Astrocyte of the spinal cord (primary cell): Measurements from ENCODE around the gene TNFRSF13B.

Experiments used
- DNase-seq: peaks from one replicate; pipeline ENCODE4 v3.0.0; 2011; ENCODE audit warnings: low read depth, low spot score
- H3K4me3 ChIP-seq: 2 replicates; pipeline ENCODE4 v1.5.1; 2011; ENCODE audit warnings: low read depth, mild to moderate bottlenecking, low read length, moderate library complexity
- CTCF ChIP-seq: IDR thresholded peaks from 2 replicates; pipeline ENCODE4 v1.5.1; 2012; ENCODE audit warnings: low read depth, mild to moderate bottlenecking, low read length, inconsistent platforms
- in situ Hi-C: cut with HindIII; loops from 2 replicates; pipeline ENCODE4 v1.10.0; 2017; ENCODE audit warnings: low sequenced_read_pairs

TNFRSF13B gene

GRCh38 chr17:16952401-16952800, 19.5 kb downstream of the TNFRSF13B start:
- TF ChIP-seq CTCF, result no peak
- DNase-seq, result no peak
- in situ Hi-C loops, result no loop called here
- H3K4me3 ChIP-seq, result no peak overlapping the region

- in situ Hi-C loops, result no loop called here
- no peak for TF ChIP-seq CTCF
- no peak for DNase-seq
- no peak overlapping the region for H3K4me3 ChIP-seq
Measured at GRCh38 chr17:16950488-16950887, 21.4 kb downstream of the TNFRSF13B start.

- no peak overlapping the region for H3K4me3 ChIP-seq
- no peak for DNase-seq
- no peak for TF ChIP-seq CTCF
- in situ Hi-C loops, result no loop called here
Measured at GRCh38 chr17:16948587-16949376, 23.1 kb downstream of the TNFRSF13B start.

GRCh38 chr17:16947470-16947869, 24.4 kb downstream of the TNFRSF13B start:
- DNase-seq, result no peak
- no peak for TF ChIP-seq CTCF
- in situ Hi-C loops, result no loop called here
- no peak overlapping the region for H3K4me3 ChIP-seq

GRCh38 chr17:16945663-16946218, 26.2 kb downstream of the TNFRSF13B start:
- H3K4me3 ChIP-seq, result no peak overlapping the region
- in situ Hi-C loops, result no loop called here
- TF ChIP-seq CTCF, result peak; percentile 4
- DNase-seq, result no peak

- no peak for TF ChIP-seq CTCF
- no peak for DNase-seq
- no peak overlapping the region for H3K4me3 ChIP-seq
- in situ Hi-C loops, result no loop called here
Measured at GRCh38 chr17:16945136-16945482, 26.8 kb downstream of the TNFRSF13B start.
